ENCODE data around the gene TMEM208.

DNA sequence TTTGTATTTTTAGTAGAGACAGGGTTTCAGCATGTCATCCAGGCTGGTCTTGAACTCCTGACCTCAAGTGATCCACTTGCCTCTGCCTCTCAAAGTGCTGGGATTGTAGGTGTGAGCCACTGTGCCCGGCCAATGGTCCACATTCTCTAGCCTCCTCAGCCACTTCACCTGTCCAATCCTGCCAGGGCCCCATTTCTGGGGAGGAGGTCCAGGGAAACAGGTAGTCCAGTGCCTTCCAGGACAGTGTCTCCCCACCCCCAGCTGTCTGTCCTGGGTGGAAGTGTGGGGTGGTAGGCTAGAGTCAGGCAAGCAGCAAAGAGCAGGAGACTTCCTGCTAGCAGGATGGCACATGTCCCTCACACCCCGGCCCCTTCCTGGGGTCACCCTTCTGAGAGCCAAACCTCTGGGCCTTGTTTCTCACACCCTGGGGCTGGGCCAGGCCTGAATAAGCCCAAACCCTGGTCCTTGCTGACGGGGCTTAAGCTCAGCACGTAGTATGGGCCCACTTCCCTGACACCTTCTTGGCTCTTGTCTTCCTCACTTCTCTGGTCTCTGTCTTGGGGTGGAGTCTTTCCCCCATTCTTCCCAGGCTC is 15.3 kb downstream of the TMEM208 start:
- TF ChIP-seq, protein P1, sequence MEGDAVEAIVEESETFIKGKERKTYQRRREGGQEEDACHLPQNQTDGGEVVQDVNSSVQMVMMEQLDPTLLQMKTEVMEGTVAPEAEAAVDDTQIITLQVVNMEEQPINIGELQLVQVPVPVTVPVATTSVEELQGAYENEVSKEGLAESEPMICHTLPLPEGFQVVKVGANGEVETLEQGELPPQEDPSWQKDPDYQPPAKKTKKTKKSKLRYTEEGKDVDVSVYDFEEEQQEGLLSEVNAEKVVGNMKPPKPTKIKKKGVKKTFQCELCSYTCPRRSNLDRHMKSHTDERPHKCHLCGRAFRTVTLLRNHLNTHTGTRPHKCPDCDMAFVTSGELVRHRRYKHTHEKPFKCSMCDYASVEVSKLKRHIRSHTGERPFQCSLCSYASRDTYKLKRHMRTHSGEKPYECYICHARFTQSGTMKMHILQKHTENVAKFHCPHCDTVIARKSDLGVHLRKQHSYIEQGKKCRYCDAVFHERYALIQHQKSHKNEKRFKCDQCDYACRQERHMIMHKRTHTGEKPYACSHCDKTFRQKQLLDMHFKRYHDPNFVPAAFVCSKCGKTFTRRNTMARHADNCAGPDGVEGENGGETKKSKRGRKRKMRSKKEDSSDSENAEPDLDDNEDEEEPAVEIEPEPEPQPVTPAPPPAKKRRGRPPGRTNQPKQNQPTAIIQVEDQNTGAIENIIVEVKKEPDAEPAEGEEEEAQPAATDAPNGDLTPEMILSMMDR (IDR thresholded peaks at IDR 0.05; ENCODE audit: low read depth, low read length): no peak
- TF ChIP-seq POLR2A (IDR thresholded peaks at IDR 0.05; ENCODE audit: extremely low read depth, insufficient read length) (no peak), MYC (IDR thresholded peaks at IDR 0.05; ENCODE audit: low read depth, low read length) (no peak)
- TF ChIP-seq, protein P2, sequence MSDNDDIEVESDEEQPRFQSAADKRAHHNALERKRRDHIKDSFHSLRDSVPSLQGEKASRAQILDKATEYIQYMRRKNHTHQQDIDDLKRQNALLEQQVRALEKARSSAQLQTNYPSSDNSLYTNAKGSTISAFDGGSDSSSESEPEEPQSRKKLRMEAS (IDR thresholded peaks at IDR 0.05; ENCODE audit: low read depth, low read length): no peak
